ENCODE measurements around the gene PTPRM.

DNA sequence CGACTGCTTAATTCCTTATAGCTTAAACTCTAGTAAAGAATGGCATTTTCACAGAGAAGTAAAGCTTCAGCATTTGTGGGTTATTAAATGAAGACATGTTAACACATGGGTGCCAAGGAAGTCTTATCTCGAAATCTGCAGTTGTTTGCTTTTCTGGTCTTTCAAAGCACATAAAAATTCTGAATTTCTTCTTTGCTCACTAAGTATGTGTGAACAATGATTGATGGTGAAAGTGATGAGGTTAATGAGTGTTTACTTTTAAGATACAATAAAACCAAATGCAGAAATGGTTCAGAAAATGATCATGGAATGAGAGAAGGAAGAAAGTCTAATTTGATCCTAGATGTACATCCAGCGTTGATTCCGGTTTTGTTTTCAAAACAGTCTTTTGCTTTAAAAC, 807.6 kb downstream of the PTPRM start:
- TF ChIP-seq, protein P1, sequence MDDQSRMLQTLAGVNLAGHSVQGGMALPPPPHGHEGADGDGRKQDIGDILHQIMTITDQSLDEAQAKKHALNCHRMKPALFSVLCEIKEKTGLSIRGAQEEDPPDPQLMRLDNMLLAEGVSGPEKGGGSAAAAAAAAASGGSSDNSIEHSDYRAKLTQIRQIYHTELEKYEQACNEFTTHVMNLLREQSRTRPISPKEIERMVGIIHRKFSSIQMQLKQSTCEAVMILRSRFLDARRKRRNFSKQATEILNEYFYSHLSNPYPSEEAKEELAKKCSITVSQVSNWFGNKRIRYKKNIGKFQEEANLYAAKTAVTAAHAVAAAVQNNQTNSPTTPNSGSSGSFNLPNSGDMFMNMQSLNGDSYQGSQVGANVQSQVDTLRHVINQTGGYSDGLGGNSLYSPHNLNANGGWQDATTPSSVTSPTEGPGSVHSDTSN (CRISPR knock-in tag; IDR thresholded peaks at IDR 0.05) = no peak
- TF ChIP-seq, protein P2, sequence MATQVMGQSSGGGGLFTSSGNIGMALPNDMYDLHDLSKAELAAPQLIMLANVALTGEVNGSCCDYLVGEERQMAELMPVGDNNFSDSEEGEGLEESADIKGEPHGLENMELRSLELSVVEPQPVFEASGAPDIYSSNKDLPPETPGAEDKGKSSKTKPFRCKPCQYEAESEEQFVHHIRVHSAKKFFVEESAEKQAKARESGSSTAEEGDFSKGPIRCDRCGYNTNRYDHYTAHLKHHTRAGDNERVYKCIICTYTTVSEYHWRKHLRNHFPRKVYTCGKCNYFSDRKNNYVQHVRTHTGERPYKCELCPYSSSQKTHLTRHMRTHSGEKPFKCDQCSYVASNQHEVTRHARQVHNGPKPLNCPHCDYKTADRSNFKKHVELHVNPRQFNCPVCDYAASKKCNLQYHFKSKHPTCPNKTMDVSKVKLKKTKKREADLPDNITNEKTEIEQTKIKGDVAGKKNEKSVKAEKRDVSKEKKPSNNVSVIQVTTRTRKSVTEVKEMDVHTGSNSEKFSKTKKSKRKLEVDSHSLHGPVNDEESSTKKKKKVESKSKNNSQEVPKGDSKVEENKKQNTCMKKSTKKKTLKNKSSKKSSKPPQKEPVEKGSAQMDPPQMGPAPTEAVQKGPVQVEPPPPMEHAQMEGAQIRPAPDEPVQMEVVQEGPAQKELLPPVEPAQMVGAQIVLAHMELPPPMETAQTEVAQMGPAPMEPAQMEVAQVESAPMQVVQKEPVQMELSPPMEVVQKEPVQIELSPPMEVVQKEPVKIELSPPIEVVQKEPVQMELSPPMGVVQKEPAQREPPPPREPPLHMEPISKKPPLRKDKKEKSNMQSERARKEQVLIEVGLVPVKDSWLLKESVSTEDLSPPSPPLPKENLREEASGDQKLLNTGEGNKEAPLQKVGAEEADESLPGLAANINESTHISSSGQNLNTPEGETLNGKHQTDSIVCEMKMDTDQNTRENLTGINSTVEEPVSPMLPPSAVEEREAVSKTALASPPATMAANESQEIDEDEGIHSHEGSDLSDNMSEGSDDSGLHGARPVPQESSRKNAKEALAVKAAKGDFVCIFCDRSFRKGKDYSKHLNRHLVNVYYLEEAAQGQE (tag by site-specific recombination; IDR thresholded peaks at IDR 0.05) = no peak
- TF ChIP-seq, protein P3, sequence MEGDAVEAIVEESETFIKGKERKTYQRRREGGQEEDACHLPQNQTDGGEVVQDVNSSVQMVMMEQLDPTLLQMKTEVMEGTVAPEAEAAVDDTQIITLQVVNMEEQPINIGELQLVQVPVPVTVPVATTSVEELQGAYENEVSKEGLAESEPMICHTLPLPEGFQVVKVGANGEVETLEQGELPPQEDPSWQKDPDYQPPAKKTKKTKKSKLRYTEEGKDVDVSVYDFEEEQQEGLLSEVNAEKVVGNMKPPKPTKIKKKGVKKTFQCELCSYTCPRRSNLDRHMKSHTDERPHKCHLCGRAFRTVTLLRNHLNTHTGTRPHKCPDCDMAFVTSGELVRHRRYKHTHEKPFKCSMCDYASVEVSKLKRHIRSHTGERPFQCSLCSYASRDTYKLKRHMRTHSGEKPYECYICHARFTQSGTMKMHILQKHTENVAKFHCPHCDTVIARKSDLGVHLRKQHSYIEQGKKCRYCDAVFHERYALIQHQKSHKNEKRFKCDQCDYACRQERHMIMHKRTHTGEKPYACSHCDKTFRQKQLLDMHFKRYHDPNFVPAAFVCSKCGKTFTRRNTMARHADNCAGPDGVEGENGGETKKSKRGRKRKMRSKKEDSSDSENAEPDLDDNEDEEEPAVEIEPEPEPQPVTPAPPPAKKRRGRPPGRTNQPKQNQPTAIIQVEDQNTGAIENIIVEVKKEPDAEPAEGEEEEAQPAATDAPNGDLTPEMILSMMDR (tag by site-specific recombination; IDR thresholded peaks at IDR 0.05) = no peak
- TF ChIP-seq ZNF248 (tag by site-specific recombination; IDR thresholded peaks at IDR 0.05) = no peak
- TF ChIP-seq, protein P4, sequence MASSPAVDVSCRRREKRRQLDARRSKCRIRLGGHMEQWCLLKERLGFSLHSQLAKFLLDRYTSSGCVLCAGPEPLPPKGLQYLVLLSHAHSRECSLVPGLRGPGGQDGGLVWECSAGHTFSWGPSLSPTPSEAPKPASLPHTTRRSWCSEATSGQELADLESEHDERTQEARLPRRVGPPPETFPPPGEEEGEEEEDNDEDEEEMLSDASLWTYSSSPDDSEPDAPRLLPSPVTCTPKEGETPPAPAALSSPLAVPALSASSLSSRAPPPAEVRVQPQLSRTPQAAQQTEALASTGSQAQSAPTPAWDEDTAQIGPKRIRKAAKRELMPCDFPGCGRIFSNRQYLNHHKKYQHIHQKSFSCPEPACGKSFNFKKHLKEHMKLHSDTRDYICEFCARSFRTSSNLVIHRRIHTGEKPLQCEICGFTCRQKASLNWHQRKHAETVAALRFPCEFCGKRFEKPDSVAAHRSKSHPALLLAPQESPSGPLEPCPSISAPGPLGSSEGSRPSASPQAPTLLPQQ (tag by site-specific recombination; IDR thresholded peaks at IDR 0.05) = no peak
- no peak for TF ChIP-seq ZBTB8A (tag by site-specific recombination; IDR thresholded peaks at IDR 0.05)
- no peak for TF ChIP-seq HOXD13 (CRISPR knock-in tag; IDR thresholded peaks at IDR 0.05; ENCODE audit: borderline replicate concordance)
- TF ChIP-seq ZNF777 (tag by site-specific recombination; IDR thresholded peaks at IDR 0.05; ENCODE audit: borderline replicate concordance) = no peak
- no peak for TF ChIP-seq ZNF121 (tag by site-specific recombination; IDR thresholded peaks at IDR 0.05)
- TF ChIP-seq ZNF473 (tag by site-specific recombination; IDR thresholded peaks at IDR 0.05) = no peak
- TF ChIP-seq, protein P5, sequence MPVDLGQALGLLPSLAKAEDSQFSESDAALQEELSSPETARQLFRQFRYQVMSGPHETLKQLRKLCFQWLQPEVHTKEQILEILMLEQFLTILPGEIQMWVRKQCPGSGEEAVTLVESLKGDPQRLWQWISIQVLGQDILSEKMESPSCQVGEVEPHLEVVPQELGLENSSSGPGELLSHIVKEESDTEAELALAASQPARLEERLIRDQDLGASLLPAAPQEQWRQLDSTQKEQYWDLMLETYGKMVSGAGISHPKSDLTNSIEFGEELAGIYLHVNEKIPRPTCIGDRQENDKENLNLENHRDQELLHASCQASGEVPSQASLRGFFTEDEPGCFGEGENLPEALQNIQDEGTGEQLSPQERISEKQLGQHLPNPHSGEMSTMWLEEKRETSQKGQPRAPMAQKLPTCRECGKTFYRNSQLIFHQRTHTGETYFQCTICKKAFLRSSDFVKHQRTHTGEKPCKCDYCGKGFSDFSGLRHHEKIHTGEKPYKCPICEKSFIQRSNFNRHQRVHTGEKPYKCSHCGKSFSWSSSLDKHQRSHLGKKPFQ (tag by site-specific recombination; IDR thresholded peaks at IDR 0.05) = no peak
- TF ChIP-seq ZNF555 (tag by site-specific recombination; conservative IDR thresholded peaks at IDR 0.05) = no peak
- TF ChIP-seq ZNF24 (tag by site-specific recombination; IDR thresholded peaks at IDR 0.05) = no peak

Measured in HEK293 (cell line).